ENCODE results near the gene ARL11. TPM values are rescaled to one million over a fixed set of nuclear protein-coding genes. Genes with fewer than 3 reads are reported as not detected.

The ARL11 gene
- total RNA-seq, 6 donors from 2014 or later = 1.4 to 8.4 (median 4.9) TPM

DNA sequence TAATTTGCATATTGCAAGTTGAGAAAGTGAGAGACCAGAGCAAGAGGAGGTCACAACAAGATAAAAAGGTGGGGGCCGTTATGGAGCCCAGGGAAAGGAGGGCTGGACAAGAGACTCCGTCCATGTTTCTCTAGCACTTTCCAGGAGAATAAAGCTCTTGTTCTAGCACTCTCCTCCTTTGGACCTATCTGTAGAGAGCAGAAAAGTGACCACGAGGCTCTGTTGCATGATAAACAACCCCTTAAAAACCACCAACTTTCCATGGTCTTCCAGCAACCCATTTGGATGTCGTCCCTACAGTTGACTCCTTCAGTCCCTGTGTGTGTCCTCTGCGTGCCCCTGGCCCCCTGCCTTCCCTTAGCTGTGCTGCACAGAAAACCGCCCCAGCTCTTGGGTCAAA, 4.1 kb upstream of the ARL11 start:
- Histone ChIP-seq H3K36me3 (no peaks in the 10 kb centered on the region), H3K4me1 (peaks cover 6 to 18% (median 12%) of the 10 kb centered on the region in 4 donors), H3K27me3 (no peaks in the 10 kb centered on the region), H3K9me3 (no peaks in the 10 kb centered on the region), H3K27ac (no peak overlapping the region), H3K4me3 (no peak overlapping the region)
- 85 to 91% methylated on average over 6 of the region's 6 CpGs for WGBS, 2 donors
- TF ChIP-seq POLR2A (IDR thresholded peaks at IDR 0.05) (no peak), EP300 (IDR thresholded peaks at IDR 0.05) (no peak), POLR2AphosphoS5 (IDR thresholded peaks at IDR 0.05) (no peak)
- TF ChIP-seq, protein P1, sequence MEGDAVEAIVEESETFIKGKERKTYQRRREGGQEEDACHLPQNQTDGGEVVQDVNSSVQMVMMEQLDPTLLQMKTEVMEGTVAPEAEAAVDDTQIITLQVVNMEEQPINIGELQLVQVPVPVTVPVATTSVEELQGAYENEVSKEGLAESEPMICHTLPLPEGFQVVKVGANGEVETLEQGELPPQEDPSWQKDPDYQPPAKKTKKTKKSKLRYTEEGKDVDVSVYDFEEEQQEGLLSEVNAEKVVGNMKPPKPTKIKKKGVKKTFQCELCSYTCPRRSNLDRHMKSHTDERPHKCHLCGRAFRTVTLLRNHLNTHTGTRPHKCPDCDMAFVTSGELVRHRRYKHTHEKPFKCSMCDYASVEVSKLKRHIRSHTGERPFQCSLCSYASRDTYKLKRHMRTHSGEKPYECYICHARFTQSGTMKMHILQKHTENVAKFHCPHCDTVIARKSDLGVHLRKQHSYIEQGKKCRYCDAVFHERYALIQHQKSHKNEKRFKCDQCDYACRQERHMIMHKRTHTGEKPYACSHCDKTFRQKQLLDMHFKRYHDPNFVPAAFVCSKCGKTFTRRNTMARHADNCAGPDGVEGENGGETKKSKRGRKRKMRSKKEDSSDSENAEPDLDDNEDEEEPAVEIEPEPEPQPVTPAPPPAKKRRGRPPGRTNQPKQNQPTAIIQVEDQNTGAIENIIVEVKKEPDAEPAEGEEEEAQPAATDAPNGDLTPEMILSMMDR (IDR thresholded peaks at IDR 0.05) = no peak
- ATAC-seq (ENCODE audit: low FRiP score in 2 of 2) = no peak
- no peak for DNase-seq

DNA sequence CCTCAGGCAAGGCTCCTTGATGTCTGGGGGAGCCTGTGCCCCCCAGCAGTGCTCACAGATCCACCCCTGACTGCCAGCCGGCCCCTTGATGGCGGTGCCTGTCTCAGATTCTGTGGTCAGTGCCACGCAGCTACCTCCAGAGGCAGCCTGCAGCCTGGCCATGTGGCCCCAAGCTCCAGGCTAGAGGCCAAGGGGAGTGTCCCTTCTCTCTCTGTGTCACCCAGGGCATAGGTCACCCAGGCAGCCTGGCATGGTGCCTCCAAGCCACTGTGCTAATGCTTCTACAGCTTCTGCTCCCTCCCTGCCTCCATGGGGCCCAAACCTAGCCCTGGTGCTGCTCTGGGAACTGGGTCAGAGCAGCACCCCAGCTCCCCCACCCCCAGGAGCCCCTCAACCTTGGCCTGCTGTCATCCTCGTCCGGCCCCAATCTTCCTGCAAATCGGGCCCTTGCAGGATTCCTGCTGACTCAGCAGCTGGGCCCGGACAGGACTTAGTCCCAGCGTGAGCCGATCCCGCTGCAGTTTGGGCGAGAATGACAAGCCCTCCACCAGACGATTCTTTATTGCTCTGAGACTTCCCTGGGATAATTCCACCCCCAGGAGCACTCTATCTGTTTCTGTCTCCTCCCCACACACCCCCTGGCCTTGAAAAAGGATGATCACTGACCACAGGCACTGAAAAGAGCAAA, 2.8 kb upstream of the ARL11 start:
- DNase-seq (peak; percentile 62 to 66), ATAC-seq (ENCODE audit: low FRiP score in 2 of 2) (peak; percentile 52 to 77)
- Histone ChIP-seq H3K4me3 (no peak overlapping the region), H3K36me3 (no peaks in the 10 kb centered on the region), H3K27me3 (no peaks in the 10 kb centered on the region), H3K4me1 (peaks cover 6 to 30% (median 24%) of the 10 kb centered on the region in 4 donors), H3K9me3 (no peaks in the 10 kb centered on the region), H3K27ac (peak overlapping the region in 2 of 4 donors; percentile 50 to 53)
- TF ChIP-seq, protein P1 (IDR thresholded peaks at IDR 0.05) = no peak
- TF ChIP-seq POLR2A (IDR thresholded peaks at IDR 0.05) = no peak
- TF ChIP-seq EP300 (IDR thresholded peaks at IDR 0.05) = no peak
- TF ChIP-seq POLR2AphosphoS5 (IDR thresholded peaks at IDR 0.05) = peak in 1 of 2 donors; percentile 11
- 68 to 72% methylated on average over 9 of the region's 12 CpGs for WGBS, 2 donors

DNA sequence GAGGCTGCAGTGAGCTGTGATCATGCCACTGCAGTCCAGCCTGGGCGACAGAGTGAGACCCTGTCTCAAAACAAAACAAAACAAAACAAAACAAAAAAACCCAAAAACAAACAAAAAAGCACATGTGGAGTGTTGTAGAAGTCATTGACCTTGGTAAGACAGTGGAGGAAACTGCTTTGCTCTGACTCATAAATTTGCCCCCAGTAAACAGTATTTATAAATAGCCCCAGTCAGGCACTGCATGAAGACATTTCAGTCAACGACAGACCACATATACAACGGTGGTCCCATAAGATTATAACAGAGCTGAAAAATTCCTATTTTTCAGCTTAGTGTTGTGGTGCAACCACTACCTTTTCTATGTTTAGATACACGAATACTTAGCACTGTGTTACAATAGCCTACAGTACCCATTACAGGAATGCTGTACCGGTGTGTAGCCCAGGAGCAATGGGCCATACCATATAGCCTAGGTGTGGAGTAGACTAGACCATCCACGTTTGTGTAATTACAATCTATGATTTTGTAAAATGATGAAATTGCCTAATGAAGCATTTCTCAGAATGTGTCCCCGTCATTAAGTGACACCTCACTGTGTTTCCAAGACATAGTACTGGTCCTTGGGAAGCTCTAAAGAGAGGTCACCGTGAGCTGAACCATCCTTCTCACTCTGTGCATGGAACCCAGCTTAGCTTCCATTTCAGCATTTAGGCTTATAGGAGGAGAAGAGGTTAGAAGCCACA, 1.1 kb downstream of the ARL11 start:
- peaks cover 6 to 41% (median 29%) of the 10 kb centered on the region in 4 donors for H3K4me1 ChIP-seq
- H3K9me3 ChIP-seq = no peaks in the 10 kb centered on the region
- TF ChIP-seq POLR2AphosphoS5 (IDR thresholded peaks at IDR 0.05) (no peak), EP300 (IDR thresholded peaks at IDR 0.05) (no peak), POLR2A (IDR thresholded peaks at IDR 0.05) (no peak)
- TF ChIP-seq, protein P1 (IDR thresholded peaks at IDR 0.05) = no peak
- no peaks in the 10 kb centered on the region for H3K36me3 ChIP-seq
- ATAC-seq (ENCODE audit: low FRiP score in 2 of 2) = no peak
- peak overlapping the region; percentile 9 to 85 (median 45) for H3K27ac ChIP-seq
- DNase-seq = no peak
- whole genome bisulfite sequencing, 2 donors = 68% methylated on average over 8 of the region's 8 CpGs
- H3K27me3 ChIP-seq = no peaks in the 10 kb centered on the region
- peak overlapping the region in 3 of 4 donors; percentile 20 to 45 (median 35) for H3K4me3 ChIP-seq

DNA sequence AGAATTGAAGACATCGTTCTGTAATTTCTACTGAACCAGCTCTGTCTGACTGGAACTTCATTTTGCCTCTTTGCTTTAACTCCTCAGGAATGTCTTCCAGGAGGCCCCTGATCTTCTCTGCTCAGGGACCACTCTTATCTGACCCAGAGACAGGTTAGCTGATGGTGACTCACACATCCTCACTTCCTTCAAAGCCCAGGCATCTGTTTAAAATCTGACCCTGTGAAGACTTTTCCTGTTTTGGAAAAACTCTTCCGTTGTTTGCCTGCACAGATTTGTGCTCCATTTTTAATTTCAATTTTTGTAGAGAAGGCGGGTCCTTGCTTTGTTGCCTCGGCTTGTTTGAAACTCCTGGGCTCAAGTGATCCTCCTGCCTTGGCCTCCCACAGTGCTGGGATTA, 1.6 kb downstream of the ARL11 start:
- H3K4me1 ChIP-seq = peaks cover 6 to 44% (median 30%) of the 10 kb centered on the region in 4 donors
- TF ChIP-seq POLR2AphosphoS5 (IDR thresholded peaks at IDR 0.05) (no peak), POLR2A (IDR thresholded peaks at IDR 0.05) (no peak), EP300 (IDR thresholded peaks at IDR 0.05) (no peak)
- TF ChIP-seq, protein P1 (IDR thresholded peaks at IDR 0.05) = no peak

More for the DNA sequence above, 1.6 kb downstream of the ARL11 start:
- Histone ChIP-seq H3K27ac (peak overlapping the region; percentile 9 to 85 (median 45)), H3K9me3 (no peaks in the 10 kb centered on the region), H3K4me3 (peak overlapping the region in 1 of 4 donors; percentile 45), H3K36me3 (no peaks in the 10 kb centered on the region), H3K27me3 (no peaks in the 10 kb centered on the region)
- no peak for DNase-seq
- WGBS, 2 donors = 65% methylated on average over 4 of the region's 4 CpGs
- ATAC-seq (ENCODE audit: low FRiP score in 2 of 2) = no peak
